ENCODE data around the gene TGFBR2. TPM values are rescaled to one million over a fixed set of nuclear protein-coding genes. Genes with fewer than 3 reads are reported as not detected.

Gene TGFBR2
- total and polyA plus RNA-seq, 10 of the 15 experiments (the other 5 are each of a cell fraction or from before 2014, with no cell fraction given), result 0.02 to 0.98 (median 0.18) TPM; not detected in 1

GRCh38 chr3:30665539-30665938 is 59.1 kb downstream of the TGFBR2 start (continued):
- TF ChIP-seq, protein P1, sequence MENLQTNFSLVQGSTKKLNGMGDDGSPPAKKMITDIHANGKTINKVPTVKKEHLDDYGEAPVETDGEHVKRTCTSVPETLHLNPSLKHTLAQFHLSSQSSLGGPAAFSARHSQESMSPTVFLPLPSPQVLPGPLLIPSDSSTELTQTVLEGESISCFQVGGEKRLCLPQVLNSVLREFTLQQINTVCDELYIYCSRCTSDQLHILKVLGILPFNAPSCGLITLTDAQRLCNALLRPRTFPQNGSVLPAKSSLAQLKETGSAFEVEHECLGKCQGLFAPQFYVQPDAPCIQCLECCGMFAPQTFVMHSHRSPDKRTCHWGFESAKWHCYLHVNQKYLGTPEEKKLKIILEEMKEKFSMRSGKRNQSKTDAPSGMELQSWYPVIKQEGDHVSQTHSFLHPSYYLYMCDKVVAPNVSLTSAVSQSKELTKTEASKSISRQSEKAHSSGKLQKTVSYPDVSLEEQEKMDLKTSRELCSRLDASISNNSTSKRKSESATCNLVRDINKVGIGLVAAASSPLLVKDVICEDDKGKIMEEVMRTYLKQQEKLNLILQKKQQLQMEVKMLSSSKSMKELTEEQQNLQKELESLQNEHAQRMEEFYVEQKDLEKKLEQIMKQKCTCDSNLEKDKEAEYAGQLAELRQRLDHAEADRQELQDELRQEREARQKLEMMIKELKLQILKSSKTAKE (IDR thresholded peaks at IDR 0.05; ENCODE audit: low read depth, poor library complexity, severe bottlenecking), result no peak
- TF ChIP-seq ZBTB40 (IDR thresholded peaks at IDR 0.05; ENCODE audit: borderline replicate concordance), result no peak

- H3K27ac ChIP-seq (ENCODE audit: control insufficient read depth, insufficient read depth), result no peak overlapping the region
- WGBS (ENCODE audit: insufficient coverage, insufficient replicate concordance, low lambda C conversion rate, missing lambda C conversion rate), result 62% methylated on average over 4 of the region's 7 CpGs
- SMC1A ChIA-PET (ENCODE audit: uncharacterized antibody, unreplicated experiment), result interaction anchor here (0.9 kb wide), 1 partner anchor 10 kb away, joined by 3 read pairs; no protein-coding TSS in a partner anchor
- no peaks in the 10 kb centered on the region for H3K27me3 ChIP-seq (replicated peaks in 1 of 2; ENCODE audit: control insufficient read depth in 2 of 2, insufficient read depth in 2 of 2, low read length in 1 of 2)
- CTCF ChIA-PET, result no interaction called here
- no peaks in the 10 kb centered on the region for H4K20me1 ChIP-seq (ENCODE audit: control insufficient read depth, insufficient read depth)
- in situ Hi-C loops (cut with MboI) (no loop called here), intact Hi-C loops (cut with micrococcal nuclease; ENCODE audit: unreplicated experiment) (no loop called here)
- DNase-seq (ENCODE audit: low read depth, low spot score), result no peak
- RAD21 ChIA-PET (ENCODE audit: unreplicated experiment), result interaction anchor here (0.6 kb wide), 1 partner anchor 1637 kb away, joined by 4 read pairs; no protein-coding TSS in a partner anchor
- no peaks in the 10 kb centered on the region for H3K36me3 ChIP-seq (ENCODE audit: control insufficient read depth in 2 of 2, insufficient read depth in 2 of 2, low read length in 1 of 2)
- no peaks in the 10 kb centered on the region for H3K4me1 ChIP-seq (ENCODE audit: control insufficient read depth, insufficient read depth, low read length)
- no peaks in the 10 kb centered on the region for H3K79me2 ChIP-seq (ENCODE audit: control insufficient read depth, insufficient read depth, low read length)
- POLR2A ChIA-PET, result interaction anchor here (0.5 kb wide), 1 partner anchor 1249 kb away, joined by 3 read pairs; no protein-coding TSS in a partner anchor
- no TSS peak for BruUV-seq (replicated peaks)
- TF ChIP-seq SMAD1 (IDR thresholded peaks at IDR 0.05; ENCODE audit: low read depth, partially characterized antibody) (no peak), HCFC1 (IDR thresholded peaks at IDR 0.05; ENCODE audit: low read length) (no peak), DPF2 (IDR thresholded peaks at IDR 0.05) (no peak), LARP7 (IDR thresholded peaks at IDR 0.05) (no peak), MYB (IDR thresholded peaks at IDR 0.05; ENCODE audit: borderline replicate concordance, low read depth, low read length) (no peak), KLF5 (IDR thresholded peaks at IDR 0.05; ENCODE audit: partially characterized antibody) (no peak), JUNB (IDR thresholded peaks at IDR 0.05) (no peak), ZNF217 (IDR thresholded peaks at IDR 0.05) (no peak), SMAD5 (IDR thresholded peaks at IDR 0.05; ENCODE audit: low read depth) (no peak), TAF1 (IDR thresholded peaks at IDR 0.05; ENCODE audit: borderline replicate concordance, low read depth, low read length) (no peak), BACH1 (IDR thresholded peaks at IDR 0.05; ENCODE audit: borderline replicate concordance) (no peak), ESRRA (IDR thresholded peaks at IDR 0.05; ENCODE audit: low read length) (no peak), NRF1 (conservative IDR thresholded peaks at IDR 0.05; ENCODE audit: low read depth, low read length) (no peak), SUZ12 (IDR thresholded peaks at IDR 0.05; ENCODE audit: unreplicated experiment) (no peak)
- no peak overlapping the region for H3K4me2 ChIP-seq (ENCODE audit: control insufficient read depth, insufficient read depth)
- no peak overlapping the region for H2AFZ ChIP-seq (ENCODE audit: control insufficient read depth, low read depth, low read length)
- ATAC-seq, result no peak
- H3K9ac ChIP-seq (ENCODE audit: control insufficient read depth, insufficient read depth, low read length), result no peak overlapping the region
- no peaks in the 10 kb centered on the region for H3K9me3 ChIP-seq (replicated peaks; ENCODE audit: control insufficient read depth, insufficient read depth, low read length)
- FAIRE-seq, result no peak
- no peak overlapping the region for H3K4me3 ChIP-seq
Observed at GRCh38 chr3:30666572-30667279, 60.3 kb downstream of the TGFBR2 start.
